Peyer's patch (tissue), 4 donors: Measurements from ENCODE around the gene BEND5. TPM values are rescaled to one million over a fixed set of nuclear protein-coding genes. Genes with fewer than 3 reads are reported as not detected.

Experiments used
- DNase-seq, 3 donors: peaks; one replicate each; pipeline ENCODE4 v3.0.0-alpha.2; 2017 to 2019
- H3K27ac ChIP-seq, 4 donors: fragments of 200-600 bp; sonication (generic); one replicate each; pipeline ENCODE4 v1.5.1; 2016 to 2019
- H3K27me3 ChIP-seq, 2 donors: fragments of 200-600 bp; sonication (generic); one replicate each; pipeline ENCODE4 v1.5.1; 2019
- H3K36me3 ChIP-seq, 3 donors: fragments of 200-600 bp; sonication (generic); one replicate each; pipeline ENCODE4 v1.5.1; 2016 to 2019
- H3K4me1 ChIP-seq, 4 donors: fragments of 200-600 bp; sonication (generic); one replicate each; pipeline ENCODE4 v1.5.1; 2016 to 2019
- H3K4me3 ChIP-seq, 4 donors: fragments of 200-600 bp; sonication (generic); 1 replicate in 3 of 4; 2 replicates in 1 of 4; pipeline ENCODE4 v1.5.1; 2016 to 2019; ENCODE audit warnings: mild to moderate bottlenecking in 1 of 4
- H3K9me3 ChIP-seq, 4 donors: fragments of 200-600 bp; sonication (generic); one replicate each; pipeline ENCODE4 v1.5.1; 2016 to 2019; ENCODE audit warnings: mild to moderate bottlenecking in 1 of 4
- CTCF ChIP-seq, 6 experiments: fragments of 450-650 bp in 4 of 6; fragments of 200-600 bp in 2 of 6; sonication (generic) in 1 of 6; IDR thresholded peaks; one replicate each; pipeline ENCODE4 v1.5.1; 2017 to 2019; ENCODE audit warnings: antibody characterized with exemption in 6 of 6, mild to moderate bottlenecking in 3 of 6, moderate library complexity in 1 of 6
- POLR2A ChIP-seq, 2 donors: fragments of 450-650 bp; IDR thresholded peaks; one replicate each; pipeline ENCODE4 v1.5.1; 2017; ENCODE audit warnings: antibody characterized with exemption in 2 of 2, mild to moderate bottlenecking in 2 of 2, moderate library complexity in 2 of 2
- total RNA-seq, 4 donors: library from RNA; depleted of rRNA; stranded (reverse); fragments of >200 nt; gene quantifications; one replicate each; pipeline ENCODE4 v1.1.0, GENCODE V29; 2016

Gene BEND5
- total RNA-seq, 4 donors from 2014 or later, result 0.95 to 18.2 (median 1.6) TPM; not detected in 1

- Histone ChIP-seq H3K9me3 (no peaks in the 10 kb centered on the region), H3K4me3 (no peak overlapping the region), H3K27me3 (no peaks in the 10 kb centered on the region), H3K27ac (no peak overlapping the region), H3K36me3 (no peaks in the 10 kb centered on the region), H3K4me1 (peaks cover 0 to 13% (median 2%) of the 10 kb centered on the region in 4 donors)
- no peak for DNase-seq
- TF ChIP-seq POLR2A (IDR thresholded peaks at IDR 0.05) (no peak), CTCF (IDR thresholded peaks at IDR 0.05) (no peak)
These were observed 95.0 kb downstream of the BEND5 start for GRCh38 chr1:48681476-48682305.

- H3K27ac ChIP-seq, result peak overlapping the region in 2 of 4 donors; percentile 6 to 75
- DNase-seq, result peak in 1 of 3 donors; percentile 51
These were observed 96.2 kb downstream of the BEND5 start for GRCh38 chr1:48680411-48681035.

DNA sequence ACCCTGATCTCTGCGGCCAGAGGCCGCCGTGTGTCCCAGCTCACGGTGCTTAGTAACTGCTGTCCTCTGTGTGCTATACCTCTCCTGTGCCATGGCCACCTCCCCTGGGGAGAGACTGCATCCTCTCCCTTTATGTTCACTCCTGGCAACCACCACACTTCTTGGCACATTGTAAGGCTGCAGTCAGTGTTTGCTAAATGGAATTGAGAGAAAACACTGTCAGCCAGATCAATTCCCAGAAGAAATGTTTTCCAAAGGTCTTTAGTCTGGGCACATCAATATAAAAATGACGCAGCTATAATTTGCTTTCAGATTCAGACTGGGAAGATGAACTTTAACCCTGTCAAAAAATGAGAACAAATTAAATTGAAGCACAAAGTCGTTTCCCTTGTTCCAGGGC lies 96.8 kb downstream of the BEND5 start:
- no peaks in the 10 kb centered on the region for H3K9me3 ChIP-seq
- no peaks in the 10 kb centered on the region for H3K36me3 ChIP-seq
- H3K4me1 ChIP-seq, result peaks cover 0 to 13% (median 2%) of the 10 kb centered on the region in 4 donors
- no peak for DNase-seq
- H3K27me3 ChIP-seq, result no peaks in the 10 kb centered on the region
- H3K4me3 ChIP-seq, result no peak overlapping the region
- peak overlapping the region in 2 of 4 donors; percentile 6 to 75 for H3K27ac ChIP-seq
- TF ChIP-seq POLR2A (IDR thresholded peaks at IDR 0.05) (no peak), CTCF (IDR thresholded peaks at IDR 0.05) (no peak)

More at GRCh38 chr1:48680411-48681035, 96.2 kb downstream of the BEND5 start:
- no peak overlapping the region for H3K4me3 ChIP-seq
- no peaks in the 10 kb centered on the region for H3K9me3 ChIP-seq
- no peaks in the 10 kb centered on the region for H3K27me3 ChIP-seq
- peaks cover 0 to 13% (median 2%) of the 10 kb centered on the region in 4 donors for H3K4me1 ChIP-seq
- TF ChIP-seq CTCF (IDR thresholded peaks at IDR 0.05) (peak in 1 of 6 experiments; percentile 11), POLR2A (IDR thresholded peaks at IDR 0.05) (no peak)
- H3K36me3 ChIP-seq, result no peaks in the 10 kb centered on the region

- Histone ChIP-seq H3K9me3 (no peaks in the 10 kb centered on the region), H3K4me1 (peaks cover 0 to 13% (median 2%) of the 10 kb centered on the region in 4 donors), H3K27ac (peak overlapping the region in 2 of 4 donors; percentile 15 to 75), H3K4me3 (no peak overlapping the region), H3K36me3 (no peaks in the 10 kb centered on the region), H3K27me3 (no peaks in the 10 kb centered on the region)
- DNase-seq, result peak in 1 of 3 donors; percentile 73
- TF ChIP-seq POLR2A (IDR thresholded peaks at IDR 0.05) (no peak), CTCF (IDR thresholded peaks at IDR 0.05) (no peak)
These were observed 97.8 kb downstream of the BEND5 start for GRCh38 chr1:48678710-48679505.
